Left kidney (tissue), 2 donors: ENCODE data around the gene PRAC1. TPM values are rescaled to one million over a fixed set of nuclear protein-coding genes. Genes with fewer than 3 reads are reported as not detected.

Experiments used
- DNase-seq: peaks from one replicate; pipeline ENCODE4 v3.0.0-alpha.2; 2013
- polyA plus RNA-seq: library from polyadenylated mRNA; unstranded; fragments of 120-200 nt; gene quantifications from one replicate; pipeline ENCODE4 v1.2.1, GENCODE V29; 2013; ENCODE audit not compliant: insufficient read length

Gene PRAC1
- polyA plus RNA-seq, 1 donor, result not detected

GRCh38 chr17:48704361-48705248 is 17.7 kb downstream of the PRAC1 start:
- no peak for DNase-seq

- no peak for DNase-seq
Measured at GRCh38 chr17:48701864-48702532, 20.3 kb downstream of the PRAC1 start.

GRCh38 chr17:48693178-48693577 is 29.1 kb downstream of the PRAC1 start:
- no peak for DNase-seq

- no peak for DNase-seq
Measured at GRCh38 chr17:48692049-48692448, 30.3 kb downstream of the PRAC1 start.

- DNase-seq, result no peak
Measured at GRCh38 chr17:48690655-48691054, 31.7 kb downstream of the PRAC1 start.

- DNase-seq, result no peak
Measured at GRCh38 chr17:48681609-48682008, 40.7 kb downstream of the PRAC1 start.

GRCh38 chr17:48679385-48680096 is 42.8 kb downstream of the PRAC1 start:
- no peak for DNase-seq

GRCh38 chr17:48678141-48678971 is 44.0 kb downstream of the PRAC1 start:
- DNase-seq, result peak; percentile 69

GRCh38 chr17:48676963-48677558 is 45.3 kb downstream of the PRAC1 start:
- DNase-seq, result no peak

GRCh38 chr17:48672340-48672739 is 50.0 kb downstream of the PRAC1 start:
- no peak for DNase-seq

Other genes with a start within 250 kb of the PRAC1 start
- 0.38 TPM for gene HOXB1, start 191.5 kb downstream of the PRAC1 start, polyA plus RNA-seq
- gene HOXB2, start 177.4 kb downstream of the PRAC1 start, polyA plus RNA-seq, result 45.4 TPM
- 16.8 TPM for gene HOXB4, start 144.2 kb downstream of the PRAC1 start, polyA plus RNA-seq
- 224 TPM for gene HOXB3, start 132.3 kb downstream of the PRAC1 start, polyA plus RNA-seq
- gene HOXB5, start 128.7 kb downstream of the PRAC1 start, polyA plus RNA-seq, result 38.2 TPM
- 98.2 TPM for gene HOXB6, start 117.5 kb downstream of the PRAC1 start, polyA plus RNA-seq
- 39.8 TPM for gene HOXB7, start 111.5 kb downstream of the PRAC1 start, polyA plus RNA-seq
- gene HOXB8, start 107.2 kb downstream of the PRAC1 start, polyA plus RNA-seq, result 44.8 TPM
- gene HOXB9, start 96.2 kb downstream of the PRAC1 start, polyA plus RNA-seq, result 65.6 TPM
- not detected for gene PRAC2, start 667 bp upstream of the PRAC1 start, polyA plus RNA-seq
- gene HOXB13, start 6.2 kb upstream of the PRAC1 start, polyA plus RNA-seq, result not detected
- gene TTLL6, start 94.7 kb upstream of the PRAC1 start, polyA plus RNA-seq, result 0.35 TPM
- gene CALCOCO2, start 108.5 kb upstream of the PRAC1 start, polyA plus RNA-seq, result 94.4 TPM
- gene ATP5MC1, start 170.3 kb upstream of the PRAC1 start, polyA plus RNA-seq, result 146 TPM
- 105 TPM for gene UBE2Z, start 185.9 kb upstream of the PRAC1 start, polyA plus RNA-seq
- 104 TPM for gene SNF8, start 222.3 kb upstream of the PRAC1 start, polyA plus RNA-seq
- not detected for gene GIP, start 246.1 kb upstream of the PRAC1 start, polyA plus RNA-seq